Hematopoietic multipotent progenitor cell treated with erythropoietin and hydrocortisone succinate and interleukin-3 and kit ligand, for 17 days (in vitro differentiated cells): ENCODE measurements around the gene RRAGB.
A peak's percentile ranks its signal among the peaks of the same experiment; 100 is the strongest.
"Not testable (repeated sequence)": the region's sequence is repeated elsewhere in the genome, so short reads cannot be mapped to it uniquely, and the experiment has no call there.

Experiments
- DNase-seq: peaks from one replicate; pipeline ENCODE4 v3.0.0-alpha.2; 2015; ENCODE audit warnings: low spot score

Gene RRAGB

GRCh38 chrX:55717521-55718497 is at the start of gene RRAGB:
Gene RRAGB, plus strand, starts transcription at chrX:55717749. Its CDS starts 579 bp downstream, at chrX:55718328.
- DNase-seq: peak; percentile 95

- DNase-seq: no peak
These were observed 49.5 kb upstream of the RRAGB start for GRCh38 chrX:55668084-55668483.

- not testable (repeated sequence) for DNase-seq
These were observed 29.0 kb upstream of the RRAGB start for GRCh38 chrX:55688579-55688978.

GRCh38 chrX:55695227-55696018 is 22.1 kb upstream of the RRAGB start:
- DNase-seq: no peak

- DNase-seq: no peak
These were observed 20.2 kb upstream of the RRAGB start for GRCh38 chrX:55697381-55697780.

GRCh38 chrX:55702671-55703070 is 14.9 kb upstream of the RRAGB start:
- DNase-seq: no peak

- DNase-seq: not testable (repeated sequence)
These were observed 14.1 kb upstream of the RRAGB start for GRCh38 chrX:55703436-55703835.

- DNase-seq: not testable (repeated sequence)
These were observed 12.5 kb upstream of the RRAGB start for GRCh38 chrX:55705066-55705465.

- no peak for DNase-seq
These were observed 7.8 kb upstream of the RRAGB start for GRCh38 chrX:55709735-55710134.

- no peak for DNase-seq
These were observed 6.8 kb upstream of the RRAGB start for GRCh38 chrX:55710701-55711100.

GRCh38 chrX:55713631-55714030 is 3.9 kb upstream of the RRAGB start:
- no peak for DNase-seq

- DNase-seq: no peak
These were observed 3.4 kb upstream of the RRAGB start for GRCh38 chrX:55714161-55714560.

GRCh38 chrX:55715847-55716246 is 1.7 kb upstream of the RRAGB start:
- DNase-seq: no peak

- no peak for DNase-seq
These were observed 612 bp upstream of the RRAGB start for GRCh38 chrX:55716937-55717336.

GRCh38 chrX:55731826-55732225 is 14.3 kb downstream of the RRAGB start:
- no peak for DNase-seq

- DNase-seq: no peak
These were observed 21.4 kb downstream of the RRAGB start for GRCh38 chrX:55738969-55739368.

GRCh38 chrX:55742649-55743048 is 25.1 kb downstream of the RRAGB start:
- DNase-seq: no peak

GRCh38 chrX:55748463-55748862 is 30.9 kb downstream of the RRAGB start:
- DNase-seq: not testable (repeated sequence)

GRCh38 chrX:55750256-55750655 is 32.7 kb downstream of the RRAGB start:
- DNase-seq: no peak

- DNase-seq: no peak
These were observed 37.3 kb downstream of the RRAGB start for GRCh38 chrX:55754861-55755294.

GRCh38 chrX:55758033-55758432 is 40.5 kb downstream of the RRAGB start:
- DNase-seq: no peak

- no peak for DNase-seq
These were observed 41.9 kb downstream of the RRAGB start for GRCh38 chrX:55759478-55759877.

GRCh38 chrX:55767100-55767499 is 49.6 kb downstream of the RRAGB start:
- DNase-seq: no peak
